SU-DHL-6 (cell line): ENCODE measurements around the gene LTB.

Experiments used
- EZH2phosphoT487 ChIP-seq: fragments of 200-600 bp; sonication (generic), shearing (Covaris generic); conservative IDR thresholded peaks from 2 replicates; pipeline ENCODE4 v1.6.1; 2018; ENCODE audit warnings: mild to moderate bottlenecking, antibody characterized with exemption, low read length, moderate library complexity, mixed read lengths
- TF ChIP-seq, protein P1 (sequence below): fragments of 200-600 bp; sonication (generic); IDR thresholded peaks from one replicate; pipeline ENCODE4 v1.5.1; 2017; ENCODE audit warnings: antibody characterized with exemption, mild to moderate bottlenecking, low read length, moderate library complexity; ENCODE audit not compliant: insufficient read depth, poor library complexity, severe bottlenecking

DNA sequence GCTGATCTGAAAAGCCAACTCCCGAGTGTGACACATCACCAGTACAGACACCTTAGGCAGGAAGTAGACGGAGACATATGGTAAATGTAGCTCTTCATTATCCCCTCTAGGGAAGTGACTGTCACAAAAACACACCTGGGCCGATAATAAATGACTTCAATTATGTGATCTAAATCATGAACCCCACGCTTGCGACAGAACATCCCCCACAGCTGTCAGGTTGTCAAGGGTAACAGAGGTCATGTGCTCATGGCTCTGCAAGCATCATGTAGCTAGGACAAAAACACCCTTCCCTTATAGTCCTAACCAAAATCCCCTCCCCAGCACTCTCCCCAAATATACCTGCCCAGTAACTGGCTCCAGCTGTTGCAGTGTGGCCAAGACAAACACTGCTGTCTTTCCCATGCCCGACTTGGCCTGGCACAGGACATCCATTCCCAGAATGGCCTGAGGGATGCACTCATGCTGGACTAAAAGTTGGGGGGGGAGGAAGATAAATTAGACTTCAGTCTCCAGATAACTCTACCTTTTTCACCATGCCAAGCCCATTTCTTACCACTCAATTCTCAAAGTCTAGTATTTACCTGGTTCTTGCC lies 43.3 kb downstream of the LTB start:
- TF ChIP-seq, protein P1, sequence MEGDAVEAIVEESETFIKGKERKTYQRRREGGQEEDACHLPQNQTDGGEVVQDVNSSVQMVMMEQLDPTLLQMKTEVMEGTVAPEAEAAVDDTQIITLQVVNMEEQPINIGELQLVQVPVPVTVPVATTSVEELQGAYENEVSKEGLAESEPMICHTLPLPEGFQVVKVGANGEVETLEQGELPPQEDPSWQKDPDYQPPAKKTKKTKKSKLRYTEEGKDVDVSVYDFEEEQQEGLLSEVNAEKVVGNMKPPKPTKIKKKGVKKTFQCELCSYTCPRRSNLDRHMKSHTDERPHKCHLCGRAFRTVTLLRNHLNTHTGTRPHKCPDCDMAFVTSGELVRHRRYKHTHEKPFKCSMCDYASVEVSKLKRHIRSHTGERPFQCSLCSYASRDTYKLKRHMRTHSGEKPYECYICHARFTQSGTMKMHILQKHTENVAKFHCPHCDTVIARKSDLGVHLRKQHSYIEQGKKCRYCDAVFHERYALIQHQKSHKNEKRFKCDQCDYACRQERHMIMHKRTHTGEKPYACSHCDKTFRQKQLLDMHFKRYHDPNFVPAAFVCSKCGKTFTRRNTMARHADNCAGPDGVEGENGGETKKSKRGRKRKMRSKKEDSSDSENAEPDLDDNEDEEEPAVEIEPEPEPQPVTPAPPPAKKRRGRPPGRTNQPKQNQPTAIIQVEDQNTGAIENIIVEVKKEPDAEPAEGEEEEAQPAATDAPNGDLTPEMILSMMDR = no peak
- TF ChIP-seq EZH2phosphoT487 = no peak
